Measurements from ENCODE around the gene PYGO2. TPM values are rescaled to one million over a fixed set of nuclear protein-coding genes. Genes with fewer than 3 reads are reported as not detected.
A peak's percentile ranks its signal among the peaks of the same experiment; 100 is the strongest.

Gene PYGO2
- total and polyA plus RNA-seq, 12 donors, result 26.2 to 61.1 (median 38.7) TPM

DNA sequence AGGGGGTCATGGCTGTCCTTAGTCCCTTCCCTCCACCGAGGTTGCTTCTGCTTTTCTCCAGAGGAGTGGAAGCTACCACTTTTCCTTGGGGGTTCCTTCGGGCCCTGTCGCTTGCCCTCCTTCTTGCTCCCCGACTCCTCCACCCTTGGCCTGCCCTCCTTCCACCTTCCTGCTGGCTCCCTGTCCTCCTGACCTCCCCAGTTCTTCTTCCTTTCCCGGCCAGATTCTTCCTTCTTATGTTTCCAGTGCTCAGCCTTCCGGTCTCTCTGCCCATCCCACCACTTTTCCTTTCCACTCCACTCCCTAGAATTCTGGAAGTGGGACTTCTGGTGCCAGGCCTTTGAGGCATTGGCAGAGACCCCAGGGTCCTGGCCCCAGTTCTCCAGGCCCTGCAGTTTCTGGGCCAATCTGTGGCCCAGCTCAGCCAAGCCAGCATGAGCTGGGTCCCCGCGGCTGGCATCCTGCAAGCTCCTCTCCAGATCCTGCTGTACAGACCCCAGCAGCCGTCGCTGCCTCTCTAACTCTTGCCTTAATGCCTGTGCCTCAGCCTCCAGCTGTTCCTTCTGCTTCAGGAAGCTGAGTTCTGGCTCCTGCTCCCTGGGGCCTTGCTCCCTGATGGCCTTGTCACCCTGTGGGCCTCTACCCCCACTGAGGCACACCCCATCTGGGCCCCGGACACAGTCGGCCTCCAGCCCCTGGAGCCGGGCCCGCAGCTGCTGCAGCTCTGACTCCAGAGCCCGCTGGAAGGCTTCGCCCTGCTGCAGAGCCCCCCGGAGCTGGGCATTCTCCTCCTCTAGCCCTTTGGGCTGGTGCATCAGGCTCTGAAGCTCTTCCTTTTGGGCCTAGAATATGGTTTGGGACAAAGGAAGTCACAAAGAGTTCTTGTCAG is 15.4 kb downstream of the PYGO2 start:
- 79 to 82% (median 80%) methylated on average over 11 to 17 of the region's 17 CpGs for WGBS, 4 donors
- intact Hi-C loops (cut with DNase I), result no loop called here
- Histone ChIP-seq H3K36me3 (replicated peaks in 1 of 2) (peaks cover 0 to 47% of the 10 kb centered on the region in 2 donors), H3K4me1 (replicated peaks in 1 of 2) (peaks cover 29 to 46% of the 10 kb centered on the region in 2 donors), H3K4me3 (no peak overlapping the region), H3K9me3 (replicated peaks in 1 of 3) (no peaks in the 10 kb centered on the region), H3K27ac (no peak overlapping the region), H3K27me3 (no peaks in the 10 kb centered on the region)
- TF ChIP-seq, protein P1, sequence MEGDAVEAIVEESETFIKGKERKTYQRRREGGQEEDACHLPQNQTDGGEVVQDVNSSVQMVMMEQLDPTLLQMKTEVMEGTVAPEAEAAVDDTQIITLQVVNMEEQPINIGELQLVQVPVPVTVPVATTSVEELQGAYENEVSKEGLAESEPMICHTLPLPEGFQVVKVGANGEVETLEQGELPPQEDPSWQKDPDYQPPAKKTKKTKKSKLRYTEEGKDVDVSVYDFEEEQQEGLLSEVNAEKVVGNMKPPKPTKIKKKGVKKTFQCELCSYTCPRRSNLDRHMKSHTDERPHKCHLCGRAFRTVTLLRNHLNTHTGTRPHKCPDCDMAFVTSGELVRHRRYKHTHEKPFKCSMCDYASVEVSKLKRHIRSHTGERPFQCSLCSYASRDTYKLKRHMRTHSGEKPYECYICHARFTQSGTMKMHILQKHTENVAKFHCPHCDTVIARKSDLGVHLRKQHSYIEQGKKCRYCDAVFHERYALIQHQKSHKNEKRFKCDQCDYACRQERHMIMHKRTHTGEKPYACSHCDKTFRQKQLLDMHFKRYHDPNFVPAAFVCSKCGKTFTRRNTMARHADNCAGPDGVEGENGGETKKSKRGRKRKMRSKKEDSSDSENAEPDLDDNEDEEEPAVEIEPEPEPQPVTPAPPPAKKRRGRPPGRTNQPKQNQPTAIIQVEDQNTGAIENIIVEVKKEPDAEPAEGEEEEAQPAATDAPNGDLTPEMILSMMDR (IDR thresholded peaks at IDR 0.05), result no peak
- TF ChIP-seq POLR2A (IDR thresholded peaks at IDR 0.05), result no peak
- DNase-seq, result no peak

DNA sequence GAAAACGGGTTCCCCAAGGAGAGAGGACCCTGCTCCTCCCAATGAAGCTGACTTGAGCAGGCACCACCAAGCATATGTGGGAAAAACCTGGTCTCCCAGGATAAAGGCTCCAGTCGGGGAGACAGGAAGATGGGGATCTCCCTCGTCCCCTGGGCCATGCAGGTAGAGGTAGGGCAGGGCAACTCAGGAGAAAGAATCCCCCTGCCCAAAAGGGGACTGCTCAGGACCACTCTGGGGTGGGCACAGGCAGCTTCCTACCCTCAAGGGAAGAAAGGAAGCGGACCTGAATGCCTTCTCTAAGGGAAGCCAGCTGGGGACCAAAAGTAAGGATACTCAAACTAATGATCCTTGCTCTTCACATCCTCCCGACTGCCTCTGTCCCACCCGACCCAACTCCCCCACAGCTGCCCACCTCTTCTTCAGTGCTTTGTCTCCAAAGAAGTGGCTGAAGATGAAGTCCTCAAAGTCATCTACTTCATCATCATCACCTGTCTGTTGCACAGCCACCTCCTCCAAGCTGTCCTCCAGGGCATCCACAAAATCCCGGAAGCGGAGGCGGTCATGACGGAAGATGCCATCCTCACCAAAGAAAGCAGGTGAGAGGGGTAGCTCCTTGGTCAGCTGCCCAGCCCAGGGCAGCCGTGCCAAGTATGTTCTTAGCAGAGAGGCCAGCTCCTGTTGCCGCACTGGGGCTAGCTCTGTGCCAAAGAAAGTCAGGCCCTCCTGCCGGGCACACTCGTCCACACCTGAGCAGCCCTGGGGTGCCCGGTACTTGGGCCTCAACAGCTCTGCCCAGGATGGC is 16.2 kb downstream of the PYGO2 start:
- DNase-seq, result no peak
- H3K27me3 ChIP-seq, result no peaks in the 10 kb centered on the region
- H3K27ac ChIP-seq, result peak overlapping the region in 4 of 5 donors; percentile 1 to 89 (median 69)
- no peaks in the 10 kb centered on the region for H3K9me3 ChIP-seq (replicated peaks in 1 of 3)
- H3K4me1 ChIP-seq (replicated peaks in 1 of 2), result peaks cover 33 to 49% of the 10 kb centered on the region in 2 donors
- 73 to 81% (median 79%) methylated on average over 14 to 15 of the region's 15 CpGs for WGBS, 4 donors
- H3K4me3 ChIP-seq, result no peak overlapping the region
- intact Hi-C loops (cut with DNase I), result no loop called here
- peaks cover 0 to 39% of the 10 kb centered on the region in 2 donors for H3K36me3 ChIP-seq (replicated peaks in 1 of 2)
- no peak for TF ChIP-seq POLR2A (IDR thresholded peaks at IDR 0.05)
- TF ChIP-seq, protein P1 (IDR thresholded peaks at IDR 0.05), result no peak

DNA sequence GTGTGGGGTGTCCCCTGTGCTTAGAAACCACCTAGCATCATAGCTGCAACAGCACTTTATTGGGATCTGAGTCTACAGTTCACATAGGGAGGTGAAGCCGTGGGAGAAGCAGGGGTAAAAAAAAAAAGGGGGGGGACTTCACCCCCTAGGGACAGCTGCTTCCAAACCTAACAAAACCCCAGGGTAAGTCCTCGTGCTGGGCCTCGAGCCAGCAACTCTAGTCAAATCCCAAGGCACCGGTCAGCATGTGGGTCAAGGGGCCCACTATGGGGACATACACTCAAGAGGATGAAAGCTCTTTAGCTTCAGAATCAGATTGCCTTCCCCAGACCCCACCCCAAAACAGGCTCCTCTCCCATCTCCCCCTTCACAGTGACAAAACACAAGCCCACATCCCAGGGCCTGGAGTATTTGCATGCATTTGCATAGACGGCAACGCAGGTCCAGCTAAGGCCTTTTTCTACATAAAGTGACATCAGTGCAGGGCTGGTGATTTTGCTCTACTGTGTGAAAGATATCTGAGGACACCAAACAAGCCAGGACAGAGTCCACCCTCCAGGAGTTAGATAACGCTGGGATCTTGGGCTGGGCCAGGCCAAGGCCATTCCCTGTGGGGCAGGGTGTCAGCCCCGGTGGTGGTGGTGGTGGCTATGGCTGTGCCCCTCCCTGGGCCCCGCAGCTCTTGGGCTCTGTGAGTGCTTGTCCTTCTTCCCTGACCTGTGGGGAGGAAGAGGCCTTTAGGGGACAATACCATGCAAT is 17.0 kb downstream of the PYGO2 start:
- DNase-seq, result peak in 3 of 7 donors; percentile 51 to 68 (median 65)
- peak overlapping the region; percentile 0 to 89 (median 68) for H3K27ac ChIP-seq
- H3K27me3 ChIP-seq, result no peaks in the 10 kb centered on the region
- H3K4me1 ChIP-seq (replicated peaks in 1 of 2), result peaks cover 33 to 52% of the 10 kb centered on the region in 2 donors
- no peaks in the 10 kb centered on the region for H3K9me3 ChIP-seq (replicated peaks in 1 of 3)
- no peak overlapping the region for H3K4me3 ChIP-seq
- H3K36me3 ChIP-seq (replicated peaks in 1 of 2), result peaks cover 0 to 32% of the 10 kb centered on the region in 2 donors
- intact Hi-C loops (cut with DNase I), result no loop called here
- 24 to 43% (median 27%) methylated on average over 7 to 9 of the region's 9 CpGs for WGBS, 4 donors
- no peak for TF ChIP-seq POLR2A (IDR thresholded peaks at IDR 0.05)
- TF ChIP-seq, protein P1 (IDR thresholded peaks at IDR 0.05), result no peak
